Fibroblast of pulmonary artery (primary cell): ENCODE measurements around the gene MAP3K1.
"Not testable (repeated sequence)": the region's sequence is repeated elsewhere in the genome, so short reads cannot be mapped to it uniquely, and the experiment has no call there.

ENCODE experiments used
- DNase-seq: peaks from one replicate; pipeline ENCODE4 v3.0.0-alpha.2; 2010; ENCODE audit warnings: low read depth
- H3K4me3 ChIP-seq: replicated peaks from 2 replicates; pipeline ENCODE4 v1.5.1; 2011; ENCODE audit warnings: low read depth, mild to moderate bottlenecking, control low read depth, low read length, moderate library complexity
- CTCF ChIP-seq: IDR thresholded peaks from 2 replicates; pipeline ENCODE4 v1.5.1; 2011; ENCODE audit warnings: mild to moderate bottlenecking, control low read depth, low read length, inconsistent platforms; ENCODE audit errors: missing control alignments

Gene MAP3K1

GRCh38 chr5:56815658-56816545 lies 553 bp downstream of the MAP3K1 start:
- H3K4me3 ChIP-seq, result peak overlapping the region; percentile 74
- DNase-seq, result peak; percentile 42
- no peak for TF ChIP-seq CTCF

- peak overlapping the region; percentile 74 for H3K4me3 ChIP-seq
- no peak for TF ChIP-seq CTCF
- DNase-seq, result peak; percentile 49
Measured at GRCh38 chr5:56816546-56817081, 1.3 kb downstream of the MAP3K1 start.

- TF ChIP-seq CTCF, result no peak
- H3K4me3 ChIP-seq, result peak overlapping the region; percentile 74
- DNase-seq, result no peak
Measured at GRCh38 chr5:56817263-56818014, 2.1 kb downstream of the MAP3K1 start.

GRCh38 chr5:56818450-56819037 lies 3.2 kb downstream of the MAP3K1 start:
- peak; percentile 50 for TF ChIP-seq CTCF
- DNase-seq, result peak; percentile 61
- peak overlapping the region; percentile 43 for H3K4me3 ChIP-seq

GRCh38 chr5:56819060-56819881 lies 3.9 kb downstream of the MAP3K1 start:
- H3K4me3 ChIP-seq, result peak overlapping the region; percentile 43
- no peak for DNase-seq
- no peak for TF ChIP-seq CTCF

GRCh38 chr5:56821868-56822267 lies 6.5 kb downstream of the MAP3K1 start:
- DNase-seq, H3K4me3 ChIP-seq: not testable (repeated sequence)
